H4 (cell line): ENCODE measurements around the gene FLCN. TPM values are rescaled to one million over a fixed set of nuclear protein-coding genes. Genes with fewer than 3 reads are reported as not detected.
"Not testable (repeated sequence)": the region's sequence is repeated elsewhere in the genome, so short reads cannot be mapped to it uniquely, and the experiment has no call there.

Experiments used
- DNase-seq: peaks from one replicate; pipeline ENCODE4 v3.0.0-alpha.2; 2015; ENCODE audit warnings: low spot score
- total RNA-seq: library from RNA; depleted of rRNA; stranded (reverse); fragments of >200 nt; shearing (Covaris generic); gene quantifications from 2 replicates; pipeline ENCODE4 v1.2.3, GENCODE V29; 2014

Gene FLCN
- total RNA-seq, 1 experiment from 2014 or later = 15.6 TPM

GRCh38 chr17:17206913-17207335, 30.0 kb downstream of the FLCN start:
- DNase-seq = no peak

- peak; percentile 51 for DNase-seq
Measured at GRCh38 chr17:17206124-17206912, 30.6 kb downstream of the FLCN start, which contains the start of gene PLD6. PLD6 (minus strand) TSS chr17:17206333; CDS start chr17:17206286, 47 bp downstream.

GRCh38 chr17:17205368-17206123, 31.4 kb downstream of the FLCN start:
- DNase-seq = no peak

GRCh38 chr17:17204635-17205231, 32.2 kb downstream of the FLCN start:
- DNase-seq = no peak

- DNase-seq = no peak
Measured at GRCh38 chr17:17204041-17204591, 32.9 kb downstream of the FLCN start.

GRCh38 chr17:17203173-17203730, 33.7 kb downstream of the FLCN start:
- DNase-seq = no peak

- DNase-seq = no peak
Measured at GRCh38 chr17:17201907-17202306, 35.1 kb downstream of the FLCN start.

GRCh38 chr17:17201271-17201670, 35.7 kb downstream of the FLCN start:
- DNase-seq = no peak

- DNase-seq = no peak
Measured at GRCh38 chr17:17200831-17201230, 36.1 kb downstream of the FLCN start.

- DNase-seq = no peak
Measured at GRCh38 chr17:17200311-17200710, 36.7 kb downstream of the FLCN start.

- DNase-seq = no peak
Measured at GRCh38 chr17:17198281-17198680, 38.7 kb downstream of the FLCN start.

- no peak for DNase-seq
Measured at GRCh38 chr17:17196776-17197175, 40.2 kb downstream of the FLCN start.

- DNase-seq = not testable (repeated sequence)
Measured at GRCh38 chr17:17195466-17195865, 41.5 kb downstream of the FLCN start.

- no peak for DNase-seq
Measured at GRCh38 chr17:17191961-17192381, 45.0 kb downstream of the FLCN start.

GRCh38 chr17:17191346-17191792, 45.6 kb downstream of the FLCN start:
- DNase-seq = no peak

- DNase-seq = no peak
Measured at GRCh38 chr17:17190188-17190587, 46.8 kb downstream of the FLCN start.

- no peak for DNase-seq
Measured at GRCh38 chr17:17189559-17189958, 47.4 kb downstream of the FLCN start.

- no peak for DNase-seq
Measured at GRCh38 chr17:17188586-17188985, 48.4 kb downstream of the FLCN start.

GRCh38 chr17:17186551-17187505, 50.1 kb downstream of the FLCN start:
- DNase-seq = no peak

GRCh38 chr17:17186051-17186450, 50.9 kb downstream of the FLCN start:
- DNase-seq = no peak
